Brain pericyte (primary cell): ENCODE results near the gene ARHGAP45.
A peak's percentile ranks its signal among the peaks of the same experiment; 100 is the strongest.

Source experiments
- DNase-seq: peaks from one replicate; pipeline ENCODE4 v3.0.0-alpha.2; 2012; ENCODE audit warnings: low read depth, low spot score

The ARHGAP45 gene

DNA sequence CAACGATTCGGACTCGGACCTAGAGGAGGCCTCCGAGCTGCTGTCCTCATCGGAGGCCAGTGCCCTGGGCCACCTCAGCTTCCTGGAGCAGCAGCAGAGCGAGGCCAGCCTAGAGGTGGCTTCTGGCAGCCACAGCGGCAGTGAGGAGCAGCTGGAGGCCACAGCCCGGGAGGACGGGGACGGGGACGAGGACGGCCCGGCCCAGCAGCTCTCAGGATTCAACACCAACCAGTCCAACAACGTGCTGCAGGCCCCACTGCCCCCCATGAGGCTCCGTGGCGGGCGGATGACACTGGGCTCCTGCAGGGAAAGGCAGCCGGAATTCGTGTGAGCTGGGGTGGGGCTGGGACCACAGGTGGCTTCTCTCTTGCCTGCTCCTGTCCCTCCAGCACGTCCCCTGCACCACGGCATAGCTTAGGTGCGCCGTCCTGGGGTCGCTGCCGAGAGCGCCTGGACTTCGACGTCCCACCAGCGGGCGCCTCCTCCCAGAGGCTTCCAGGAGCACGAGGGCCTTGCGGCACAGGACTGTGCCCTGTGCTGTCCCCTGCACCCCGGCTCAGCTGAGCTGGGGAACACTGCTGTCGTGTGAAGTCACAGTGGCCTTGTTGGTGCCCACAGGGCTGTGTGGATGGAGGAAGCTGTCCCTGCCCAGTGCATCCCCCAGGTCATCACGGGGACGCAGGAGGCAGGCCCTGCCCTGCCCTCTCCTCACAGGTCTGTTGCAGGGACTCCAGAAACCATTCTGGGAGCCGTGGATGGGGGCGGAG, 18.9 kb downstream of the ARHGAP45 start:
- no peak for DNase-seq

DNA sequence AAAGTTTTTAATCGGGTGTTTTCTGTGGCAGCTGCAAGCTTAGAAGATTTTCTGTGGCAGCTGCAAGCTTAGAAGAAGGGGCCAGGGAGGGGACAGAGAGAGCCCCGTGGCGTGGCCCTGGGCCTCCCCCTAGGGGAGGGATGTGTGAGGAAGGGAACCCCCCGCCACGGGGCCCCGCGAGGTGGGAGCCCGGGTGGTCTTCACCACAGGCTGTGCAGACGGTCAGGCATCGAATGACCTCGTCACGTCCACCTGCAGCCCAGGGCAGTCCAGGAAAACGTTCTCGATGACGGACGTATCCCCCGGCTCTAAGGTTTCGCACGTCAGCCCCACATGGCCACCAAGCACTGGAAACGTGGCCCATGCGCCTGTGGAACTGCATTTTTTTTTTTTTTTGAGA, 19.6 kb downstream of the ARHGAP45 start:
- DNase-seq, result no peak

DNA sequence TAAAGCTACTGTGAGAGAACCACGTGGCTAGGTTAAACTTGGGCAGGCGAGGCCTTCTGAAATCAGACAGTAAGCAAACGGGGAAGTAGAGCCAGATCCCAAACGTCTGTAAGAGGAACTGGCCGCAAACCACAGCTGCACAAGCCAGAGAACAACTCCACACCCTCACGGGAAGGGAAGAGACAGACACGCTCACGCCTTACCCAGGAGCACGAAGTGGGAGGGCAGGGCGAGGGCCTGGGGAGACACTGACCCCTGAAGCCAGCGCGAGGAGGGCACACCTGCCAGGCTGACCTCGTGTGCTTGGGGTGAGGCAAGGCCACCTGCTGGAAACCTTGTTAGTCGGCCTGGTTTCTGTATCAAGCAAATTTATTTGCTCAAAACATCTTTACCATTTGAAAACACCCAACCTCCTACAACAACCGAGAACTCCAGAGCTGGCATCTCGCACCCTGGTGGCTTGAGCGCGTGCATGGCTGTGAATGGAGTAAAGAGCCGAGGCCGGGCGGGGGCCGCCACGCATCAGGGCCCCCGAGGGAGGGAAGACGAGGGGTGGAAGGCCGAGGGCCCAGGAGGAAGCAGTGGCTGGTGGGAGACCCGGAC, 20.9 kb downstream of the ARHGAP45 start:
- DNase-seq, result no peak

DNA sequence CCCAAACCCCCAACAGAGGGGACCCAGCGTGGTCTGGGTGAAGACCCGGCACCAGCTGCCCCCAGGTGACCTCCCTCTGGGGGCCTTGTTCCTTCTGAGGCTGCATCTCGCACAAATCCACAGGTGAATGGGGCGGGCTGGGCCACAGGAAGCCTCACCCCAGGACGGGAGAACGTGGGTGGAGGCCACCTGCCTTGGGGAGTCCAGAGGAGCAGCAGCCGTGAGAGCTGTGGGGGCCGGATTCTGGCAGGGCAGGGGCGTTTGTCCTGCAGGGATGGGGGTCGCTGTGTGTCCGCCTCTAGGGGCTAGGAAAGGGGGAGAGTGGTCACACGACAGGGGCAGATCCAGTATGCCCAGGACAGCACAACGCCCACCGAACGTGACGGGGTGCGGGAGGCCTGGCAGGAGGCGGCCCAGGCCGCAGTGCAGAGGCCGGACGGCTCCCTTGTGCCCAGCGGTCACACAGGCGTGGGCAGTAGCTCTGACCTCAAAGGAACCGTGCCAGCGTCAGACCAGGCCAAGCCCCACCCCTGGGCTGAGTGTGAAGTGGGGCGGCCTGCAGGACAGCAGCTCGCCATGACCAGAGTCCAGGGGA, 21.5 kb downstream of the ARHGAP45 start:
- no peak for DNase-seq

DNA sequence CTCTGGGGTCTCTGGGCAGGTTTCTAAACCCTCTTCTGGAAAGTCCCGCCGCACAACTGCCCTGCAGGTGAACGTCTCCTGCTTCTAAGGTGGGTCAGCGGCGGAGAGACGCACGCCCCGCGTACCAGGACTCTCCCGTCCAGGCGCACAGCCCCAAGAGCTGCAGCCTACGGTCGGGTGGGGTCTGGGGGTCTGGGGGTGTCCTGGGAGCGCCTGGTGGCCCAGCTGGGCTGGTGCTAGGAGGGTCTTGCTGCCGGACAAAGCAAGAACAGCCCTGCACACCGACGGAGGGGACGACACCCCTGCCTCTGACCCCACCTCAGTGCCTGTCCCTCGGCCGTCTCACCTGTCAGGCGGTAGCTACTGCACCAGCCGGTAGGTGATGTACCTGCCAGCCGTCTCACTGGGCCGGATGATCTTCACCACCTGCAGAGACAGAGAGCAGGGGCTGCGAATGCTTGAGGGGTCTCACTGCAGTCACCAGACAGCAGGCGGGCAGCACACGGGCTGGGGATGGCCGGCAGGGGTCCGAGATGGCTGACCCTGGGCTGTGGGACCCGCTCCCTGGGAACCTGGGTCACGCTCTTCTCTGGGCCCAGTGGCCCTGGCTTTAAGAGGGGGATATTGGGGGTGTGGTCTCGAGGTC, 22.3 kb downstream of the ARHGAP45 start:
- DNase-seq, result no peak

DNA sequence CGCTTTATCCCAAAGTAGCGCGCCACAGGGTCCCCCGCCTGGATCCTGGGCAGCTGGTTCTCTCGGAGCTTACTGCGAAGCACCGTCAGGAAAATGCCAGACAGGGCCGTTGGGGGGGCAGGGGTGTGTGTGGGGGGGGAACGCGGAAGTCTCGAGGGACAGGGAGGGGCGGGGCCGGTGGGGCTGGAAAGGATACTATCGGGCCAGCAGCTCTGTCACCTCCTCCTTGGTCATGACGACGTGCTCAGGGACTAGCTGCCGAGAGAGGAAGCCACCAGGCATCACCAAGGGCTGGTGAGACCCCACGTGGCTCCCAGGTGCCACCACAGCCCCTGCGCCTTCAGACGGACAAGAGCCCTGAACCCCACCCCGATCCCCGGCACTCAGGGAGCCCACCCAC, 22.9 kb downstream of the ARHGAP45 start:
- DNase-seq, result no peak

DNA sequence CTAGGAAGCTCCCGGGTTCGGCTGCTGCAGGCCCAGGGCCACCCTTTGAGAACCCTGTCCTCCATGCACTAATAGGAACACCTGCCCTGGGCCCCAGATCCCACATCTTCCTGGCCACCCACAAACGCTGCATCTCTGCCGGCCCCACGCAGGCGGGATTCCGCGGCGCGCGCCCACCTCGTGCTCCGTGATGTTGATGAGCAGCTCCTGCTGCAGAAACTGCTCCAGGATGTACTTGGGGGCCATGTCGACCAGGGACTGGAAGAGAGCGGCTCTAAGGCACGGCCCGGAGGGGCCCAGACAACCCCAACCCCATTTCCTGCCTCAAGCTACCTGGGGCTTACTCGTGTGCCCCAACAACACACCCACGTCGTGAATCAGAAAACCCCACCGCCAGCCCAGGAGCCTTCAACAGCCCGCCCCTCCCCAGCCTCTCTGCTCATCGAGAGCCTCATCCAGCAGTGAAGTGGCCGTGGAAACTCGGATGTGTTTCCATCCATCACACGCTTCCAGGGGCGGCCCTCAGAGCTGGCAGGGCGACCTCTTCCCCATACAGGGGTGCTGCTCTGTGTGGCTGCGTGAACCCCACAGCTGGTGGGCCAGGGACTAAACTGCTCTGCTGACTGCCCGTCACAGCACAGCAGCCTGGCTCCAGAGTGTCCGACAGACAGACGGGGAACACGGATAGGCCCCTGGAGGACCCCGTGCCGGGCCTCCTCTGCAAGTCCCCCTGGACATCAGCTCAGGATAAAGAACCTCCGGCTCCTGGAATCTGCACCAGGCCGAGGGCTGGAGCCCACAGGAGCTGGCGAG, 24.0 kb downstream of the ARHGAP45 start:
- no peak for DNase-seq

DNA sequence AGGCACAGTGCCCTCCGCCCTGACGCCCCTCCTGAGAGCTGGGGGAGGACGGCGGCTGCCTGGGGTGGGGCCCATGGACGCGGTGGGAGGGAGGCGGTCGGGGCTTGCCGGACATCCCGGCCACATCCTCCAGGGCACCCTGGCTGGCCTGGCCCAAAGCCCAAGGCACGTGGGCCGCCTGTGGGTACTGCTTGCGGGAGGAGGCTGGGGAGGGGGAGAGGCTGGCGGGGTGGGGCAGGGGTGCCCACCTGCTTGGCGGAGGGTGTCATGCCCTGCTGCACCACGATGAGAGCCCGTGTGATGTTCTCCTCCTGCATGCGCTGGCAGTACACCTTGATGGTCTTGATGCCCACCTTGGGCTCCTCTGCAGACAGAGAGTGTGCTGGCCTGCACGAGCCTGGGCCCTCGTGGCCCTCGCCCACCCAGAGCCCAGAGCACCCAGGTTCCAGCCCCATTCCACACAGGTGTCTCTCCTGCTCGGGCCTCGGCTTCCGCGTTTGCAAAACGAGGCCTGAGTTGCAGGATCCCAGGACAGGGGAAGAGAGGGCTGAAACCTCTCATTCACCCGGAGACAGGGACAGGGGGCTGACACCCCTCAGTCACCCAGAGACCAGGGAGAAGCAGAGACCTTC, 24.7 kb downstream of the ARHGAP45 start:
- DNase-seq, result no peak

DNA sequence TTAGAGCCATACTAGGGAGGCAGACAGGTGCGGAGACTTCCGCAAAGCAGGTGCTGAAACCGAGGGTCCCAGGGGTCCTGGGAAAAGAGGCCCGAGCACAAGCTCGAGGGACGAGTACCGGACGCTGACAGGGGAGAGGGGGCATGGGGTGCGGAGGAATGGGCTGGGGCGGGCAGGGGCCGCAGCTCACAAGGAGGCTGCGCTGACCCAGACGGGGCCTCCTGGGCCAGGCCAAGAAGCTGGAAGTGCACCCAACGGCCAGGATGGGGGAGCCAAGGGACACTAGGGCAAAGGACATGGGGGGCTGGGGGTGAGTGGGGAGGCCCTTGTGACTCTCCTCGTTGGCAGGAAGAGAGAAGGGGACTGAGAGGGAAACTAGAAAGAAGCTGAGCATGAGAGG, 26.4 kb downstream of the ARHGAP45 start:
- no peak for DNase-seq

DNA sequence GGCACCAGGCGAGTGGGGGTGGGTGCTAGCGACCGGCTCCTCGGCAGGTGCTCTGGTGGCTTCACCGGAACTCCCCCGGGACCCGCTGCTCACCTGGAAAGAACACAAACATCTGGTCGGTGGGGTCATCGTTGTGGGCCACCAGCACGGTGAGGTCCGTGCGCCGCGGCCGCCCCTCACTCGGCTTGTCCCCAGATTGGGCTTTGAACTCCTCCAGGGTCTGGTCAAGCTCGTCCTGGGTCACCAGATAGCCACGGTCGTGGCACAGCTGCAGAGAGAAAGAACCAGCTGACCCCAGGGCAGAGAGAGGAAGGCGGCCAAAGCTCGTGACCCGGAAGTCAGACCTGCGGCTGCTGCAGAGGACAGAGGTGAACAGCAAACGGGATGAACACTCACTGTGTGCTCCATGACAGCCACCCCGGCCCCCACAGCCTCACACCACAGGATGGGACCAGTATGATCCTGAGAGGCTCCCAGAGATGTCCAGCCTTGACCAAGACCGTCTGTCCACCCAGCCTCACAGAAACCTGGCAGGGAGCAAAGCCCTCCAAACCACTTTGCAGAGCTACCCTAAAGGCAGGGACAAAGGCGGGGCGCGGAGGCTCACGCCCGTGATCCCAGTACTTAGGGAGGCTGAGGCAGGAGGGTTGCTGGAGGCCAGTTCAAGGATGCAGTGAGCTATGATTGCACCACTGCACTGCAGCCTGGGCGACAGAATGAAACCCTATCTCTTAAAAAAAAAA, 27.0 kb downstream of the ARHGAP45 start:
- no peak for DNase-seq

DNA sequence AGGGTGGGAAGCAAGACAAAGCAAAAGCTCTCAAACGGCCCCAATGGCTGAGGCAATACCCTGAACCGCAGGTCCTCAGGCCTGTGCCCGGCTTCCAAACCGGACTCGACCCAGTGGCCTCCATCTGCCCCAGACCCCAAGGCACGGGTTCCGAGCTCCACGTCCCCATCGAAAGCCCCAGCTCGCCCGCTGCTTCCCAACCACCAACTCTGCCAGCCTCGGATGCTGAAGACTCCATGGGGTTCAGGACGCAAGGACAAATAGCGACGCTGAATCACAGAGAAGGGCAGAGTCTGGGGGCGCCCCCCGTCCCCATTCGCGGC, 27.6 kb downstream of the ARHGAP45 start:
- DNase-seq, result no peak

DNA sequence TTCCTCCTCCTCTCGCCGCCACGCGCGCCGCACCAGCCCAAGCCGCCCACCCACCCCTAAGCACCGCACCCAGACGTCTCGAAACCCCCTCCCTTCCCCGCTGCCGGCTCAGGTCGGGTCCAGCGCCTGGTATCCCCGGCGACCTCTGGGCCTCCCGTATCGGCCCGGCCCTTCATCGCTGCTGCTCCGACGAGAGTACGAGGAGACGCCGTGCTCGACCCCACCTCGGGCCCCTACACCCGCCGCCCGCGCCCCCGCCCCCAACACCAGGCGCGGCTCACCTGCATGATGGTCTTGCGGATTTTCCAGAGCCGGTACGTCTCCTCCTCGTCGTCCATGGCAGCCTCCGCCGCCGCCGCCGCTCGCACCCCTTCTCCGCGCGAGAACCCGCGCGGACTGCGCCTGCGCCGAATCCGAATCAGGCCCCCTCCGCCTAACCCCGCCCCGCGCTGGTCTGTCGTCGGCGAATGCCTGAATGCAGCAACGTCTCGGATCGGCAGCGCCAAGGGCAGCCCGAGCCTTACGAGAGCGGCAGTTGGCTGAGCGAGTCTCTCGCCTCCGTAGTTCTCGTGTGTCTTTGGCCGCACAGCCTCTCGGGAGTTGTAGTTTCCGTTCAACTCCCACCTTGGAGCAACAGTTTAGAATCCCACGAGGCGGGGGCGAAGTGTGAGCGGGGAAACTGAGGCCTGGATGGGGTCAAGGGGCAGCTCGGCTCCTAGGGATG, 28.2 kb downstream of the ARHGAP45 start, which contains the start of gene POLR2E:
Gene POLR2E, minus strand, starts transcription at position 398 of the 724 bp plus-strand sequence. Its CDS starts 60 bp downstream, at position 338.
- peak; percentile 97 for DNase-seq

DNA sequence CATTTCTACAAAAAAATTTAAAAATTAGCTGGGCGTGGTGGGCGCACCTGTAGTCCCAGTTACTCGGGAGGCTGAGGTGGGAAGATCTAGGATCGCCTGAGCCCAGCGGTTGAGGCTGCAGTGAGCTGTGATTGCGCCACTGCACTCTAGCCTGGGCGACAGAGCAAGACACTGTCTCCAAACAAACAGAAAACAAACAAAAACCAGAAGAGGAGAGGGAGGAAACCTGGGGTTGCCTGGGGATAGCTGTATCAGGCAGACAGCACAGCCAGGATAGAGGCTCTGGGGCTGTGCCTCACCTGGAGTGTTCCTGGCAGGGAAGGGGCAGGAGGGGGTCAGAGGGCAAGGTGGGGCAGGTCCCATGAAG, 30.8 kb downstream of the ARHGAP45 start:
- DNase-seq, result no peak

DNA sequence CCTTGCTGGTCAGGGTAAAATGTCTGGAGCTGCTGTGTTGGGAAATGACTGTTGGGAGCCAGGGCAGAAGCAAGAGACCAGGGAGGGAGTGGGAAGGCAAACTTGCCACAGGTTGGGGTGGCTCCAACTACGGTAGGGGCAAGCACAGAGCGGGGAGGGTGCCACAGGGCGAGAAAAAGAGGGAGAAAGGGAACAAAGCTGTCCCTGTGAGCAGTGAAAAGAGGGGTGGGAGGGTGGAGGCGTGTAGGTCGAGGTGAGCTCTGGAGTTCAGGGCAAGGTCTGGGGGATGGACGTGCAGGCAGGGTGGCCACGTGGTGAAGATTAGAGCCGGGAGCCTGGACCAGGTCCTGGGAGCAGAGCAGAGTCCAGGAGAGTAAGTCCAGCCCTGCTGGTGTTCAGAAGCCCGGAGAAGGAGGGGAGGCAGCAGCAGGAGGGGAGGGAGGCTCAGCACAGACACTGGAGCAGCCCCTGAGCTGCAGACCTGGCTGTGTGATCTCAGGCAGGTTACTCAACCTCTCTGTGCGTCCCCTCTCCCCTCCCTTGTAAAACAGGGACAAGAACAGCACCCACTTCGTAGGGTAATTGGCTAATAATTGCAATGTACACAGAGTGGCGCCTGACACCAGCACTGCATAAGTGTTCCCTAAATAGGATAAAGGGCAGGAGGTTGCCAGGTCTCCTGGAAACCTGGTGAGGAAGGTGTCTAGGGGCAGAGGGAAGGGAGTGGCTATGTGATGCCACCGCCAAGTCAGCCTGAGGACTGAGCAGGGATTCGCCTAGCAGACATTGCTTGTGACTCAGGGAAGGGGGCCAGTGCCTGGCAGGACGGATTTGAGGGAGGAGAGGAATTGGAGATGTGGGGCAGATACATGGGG, 31.4 kb downstream of the ARHGAP45 start:
- no peak for DNase-seq

DNA sequence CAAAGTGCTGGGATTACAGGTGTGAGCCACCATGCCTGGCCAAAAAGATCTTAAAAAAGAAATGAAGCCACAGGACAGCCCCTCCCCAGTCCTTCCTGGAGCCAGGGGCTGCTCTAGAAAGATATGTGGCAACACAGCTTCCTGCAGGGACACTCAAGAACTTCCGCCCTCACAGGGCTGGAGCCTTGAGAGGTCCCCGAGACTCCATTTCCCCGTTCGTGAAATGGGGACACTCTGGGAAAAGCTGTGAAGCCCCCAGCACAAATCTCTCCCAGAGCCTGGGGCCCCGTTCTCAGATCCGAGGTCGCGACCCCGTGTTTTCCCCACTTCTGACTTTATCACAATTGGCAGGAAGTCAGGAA, 34.4 kb downstream of the ARHGAP45 start:
- no peak for DNase-seq

DNA sequence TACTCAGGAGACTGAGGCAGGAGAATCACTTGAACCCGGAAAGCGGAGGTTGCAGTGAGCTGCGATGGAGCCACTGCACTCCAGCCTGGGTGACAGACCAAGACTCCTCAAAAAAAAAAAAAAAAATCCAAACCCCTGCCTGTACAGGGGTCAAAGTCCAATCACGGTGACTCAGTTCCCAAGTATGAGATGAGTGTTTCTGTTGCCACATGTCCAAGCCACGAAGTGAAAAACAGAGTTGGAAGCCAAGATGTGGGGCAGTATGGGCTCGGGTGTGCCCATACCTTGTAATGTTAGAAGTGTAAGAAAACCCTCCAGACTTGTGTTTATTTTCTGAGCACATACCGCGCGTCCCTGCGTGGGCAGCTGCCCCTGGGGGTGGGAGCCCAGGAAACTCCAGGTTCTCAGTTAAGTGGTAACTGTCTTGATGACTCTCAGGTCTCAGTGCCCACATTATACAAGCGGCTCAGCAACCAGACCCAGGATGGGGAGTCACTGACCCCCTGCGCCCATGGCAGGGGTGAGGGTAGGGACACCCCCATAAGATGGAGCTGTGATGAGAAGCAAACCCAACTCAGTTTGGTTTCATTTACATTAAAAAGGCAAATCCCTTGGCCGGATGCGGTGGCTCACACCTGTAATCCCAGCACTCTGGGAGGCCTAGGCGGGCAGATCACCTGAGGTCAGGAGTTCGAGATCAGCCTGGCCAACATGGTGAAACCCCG, 35.6 kb downstream of the ARHGAP45 start:
- peak; percentile 94 for DNase-seq

DNA sequence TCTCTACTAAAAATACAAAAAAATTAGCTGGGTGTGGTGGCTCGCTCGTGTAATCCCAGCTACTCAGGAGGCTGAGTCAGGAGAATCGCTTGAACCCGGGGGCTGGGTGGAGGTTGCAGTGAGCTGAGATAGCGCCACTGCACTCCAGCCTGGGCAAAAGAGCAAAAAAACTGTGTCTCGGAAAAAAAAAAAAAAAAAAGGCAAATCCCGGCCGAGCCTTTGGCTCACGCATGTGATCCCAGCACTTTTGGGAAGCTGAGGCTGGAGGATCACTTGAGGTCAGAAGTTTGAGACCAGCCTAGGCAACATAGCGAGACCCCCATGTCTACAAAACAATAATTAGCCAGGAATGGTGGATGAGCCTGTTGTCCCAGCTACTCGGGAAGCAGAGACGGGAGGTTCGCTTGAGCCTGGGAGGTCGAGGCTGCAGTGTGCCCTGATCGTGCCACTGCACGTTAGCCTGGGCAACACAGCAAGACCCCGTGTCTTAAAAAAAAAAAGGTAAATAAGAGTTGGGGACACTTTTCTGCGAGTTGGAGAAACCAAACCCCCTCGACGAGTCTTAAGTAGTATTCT, 36.3 kb downstream of the ARHGAP45 start:
- no peak for DNase-seq

DNA sequence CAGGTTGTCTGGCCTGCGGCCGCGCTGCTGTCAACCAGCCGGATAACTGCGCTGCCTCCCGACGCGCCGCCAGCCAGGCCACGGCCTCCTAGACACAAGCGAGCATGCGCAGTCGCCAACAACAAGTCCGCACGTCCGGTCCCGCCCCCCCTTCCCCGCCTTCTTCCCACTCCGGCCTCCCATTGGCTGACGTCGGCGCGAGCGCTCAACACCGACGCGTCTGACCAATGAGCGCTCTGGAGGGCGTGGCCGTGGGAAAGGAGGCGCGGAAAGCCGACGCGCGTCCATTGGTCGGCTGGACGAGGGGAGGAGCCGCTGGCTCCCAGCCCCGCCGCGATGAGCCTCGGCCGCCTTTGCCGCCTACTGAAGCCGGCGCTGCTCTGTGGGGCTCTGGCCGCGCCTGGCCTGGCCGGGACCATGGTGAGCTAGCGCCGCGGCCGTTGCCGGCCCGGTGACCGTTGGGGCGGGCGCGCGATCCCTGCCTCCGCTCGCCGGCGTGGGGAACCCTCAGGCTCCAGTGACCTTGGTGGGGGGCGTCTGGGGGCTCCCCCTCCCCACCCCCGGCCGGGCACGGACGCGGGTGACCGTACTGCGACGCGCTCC, 36.8 kb downstream of the ARHGAP45 start, which contains the start of gene GPX4:
Gene GPX4, plus strand, starts transcription at position 287 of the 603 bp plus-strand sequence. Its CDS starts 50 bp downstream, at position 337.
- DNase-seq, result peak; percentile 99
